ENCODE results near the gene TXNL4B.
"Not testable (repeated sequence)": the region's sequence is repeated elsewhere in the genome, so short reads cannot be mapped to it uniquely, and the experiment has no call there.

DNA sequence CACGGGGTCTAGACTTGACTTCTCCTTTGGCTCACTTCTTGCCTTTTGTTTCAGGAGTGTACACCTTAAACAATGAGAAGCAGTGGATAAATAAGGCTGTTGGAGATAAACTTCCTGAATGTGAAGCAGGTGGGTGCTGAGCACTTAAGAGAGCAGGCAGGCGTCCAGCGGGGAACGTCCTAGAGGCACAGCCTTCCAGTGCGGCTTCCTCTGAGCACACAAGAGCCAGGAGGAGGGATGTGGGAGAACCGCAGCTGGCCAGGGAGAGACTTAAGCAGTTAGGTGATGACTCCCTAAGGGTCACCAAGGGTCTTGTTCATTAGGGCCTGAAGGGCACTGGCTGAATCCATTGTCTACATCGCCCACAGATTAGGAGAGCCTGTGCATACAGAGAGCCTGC lies 34.4 kb downstream of the TXNL4B start:
- TF ChIP-seq, protein P1, sequence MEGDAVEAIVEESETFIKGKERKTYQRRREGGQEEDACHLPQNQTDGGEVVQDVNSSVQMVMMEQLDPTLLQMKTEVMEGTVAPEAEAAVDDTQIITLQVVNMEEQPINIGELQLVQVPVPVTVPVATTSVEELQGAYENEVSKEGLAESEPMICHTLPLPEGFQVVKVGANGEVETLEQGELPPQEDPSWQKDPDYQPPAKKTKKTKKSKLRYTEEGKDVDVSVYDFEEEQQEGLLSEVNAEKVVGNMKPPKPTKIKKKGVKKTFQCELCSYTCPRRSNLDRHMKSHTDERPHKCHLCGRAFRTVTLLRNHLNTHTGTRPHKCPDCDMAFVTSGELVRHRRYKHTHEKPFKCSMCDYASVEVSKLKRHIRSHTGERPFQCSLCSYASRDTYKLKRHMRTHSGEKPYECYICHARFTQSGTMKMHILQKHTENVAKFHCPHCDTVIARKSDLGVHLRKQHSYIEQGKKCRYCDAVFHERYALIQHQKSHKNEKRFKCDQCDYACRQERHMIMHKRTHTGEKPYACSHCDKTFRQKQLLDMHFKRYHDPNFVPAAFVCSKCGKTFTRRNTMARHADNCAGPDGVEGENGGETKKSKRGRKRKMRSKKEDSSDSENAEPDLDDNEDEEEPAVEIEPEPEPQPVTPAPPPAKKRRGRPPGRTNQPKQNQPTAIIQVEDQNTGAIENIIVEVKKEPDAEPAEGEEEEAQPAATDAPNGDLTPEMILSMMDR (IDR thresholded peaks at IDR 0.05; ENCODE audit: low read depth, low read length, missing input control): not testable (repeated sequence)
- TF ChIP-seq RAD21 (IDR thresholded peaks at IDR 0.05); GABPA (IDR thresholded peaks at IDR 0.05 in 1 of 2, conservative IDR thresholded peaks at IDR 0.05 in 1 of 2); EGR1 (IDR thresholded peaks at IDR 0.05; ENCODE audit: low read depth in 2 of 2); YY1 (IDR thresholded peaks at IDR 0.05); SP1 (IDR thresholded peaks at IDR 0.05): not testable (repeated sequence)
- TF ChIP-seq, protein P2, sequence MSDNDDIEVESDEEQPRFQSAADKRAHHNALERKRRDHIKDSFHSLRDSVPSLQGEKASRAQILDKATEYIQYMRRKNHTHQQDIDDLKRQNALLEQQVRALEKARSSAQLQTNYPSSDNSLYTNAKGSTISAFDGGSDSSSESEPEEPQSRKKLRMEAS (IDR thresholded peaks at IDR 0.05): not testable (repeated sequence)
- TF ChIP-seq, protein P3, sequence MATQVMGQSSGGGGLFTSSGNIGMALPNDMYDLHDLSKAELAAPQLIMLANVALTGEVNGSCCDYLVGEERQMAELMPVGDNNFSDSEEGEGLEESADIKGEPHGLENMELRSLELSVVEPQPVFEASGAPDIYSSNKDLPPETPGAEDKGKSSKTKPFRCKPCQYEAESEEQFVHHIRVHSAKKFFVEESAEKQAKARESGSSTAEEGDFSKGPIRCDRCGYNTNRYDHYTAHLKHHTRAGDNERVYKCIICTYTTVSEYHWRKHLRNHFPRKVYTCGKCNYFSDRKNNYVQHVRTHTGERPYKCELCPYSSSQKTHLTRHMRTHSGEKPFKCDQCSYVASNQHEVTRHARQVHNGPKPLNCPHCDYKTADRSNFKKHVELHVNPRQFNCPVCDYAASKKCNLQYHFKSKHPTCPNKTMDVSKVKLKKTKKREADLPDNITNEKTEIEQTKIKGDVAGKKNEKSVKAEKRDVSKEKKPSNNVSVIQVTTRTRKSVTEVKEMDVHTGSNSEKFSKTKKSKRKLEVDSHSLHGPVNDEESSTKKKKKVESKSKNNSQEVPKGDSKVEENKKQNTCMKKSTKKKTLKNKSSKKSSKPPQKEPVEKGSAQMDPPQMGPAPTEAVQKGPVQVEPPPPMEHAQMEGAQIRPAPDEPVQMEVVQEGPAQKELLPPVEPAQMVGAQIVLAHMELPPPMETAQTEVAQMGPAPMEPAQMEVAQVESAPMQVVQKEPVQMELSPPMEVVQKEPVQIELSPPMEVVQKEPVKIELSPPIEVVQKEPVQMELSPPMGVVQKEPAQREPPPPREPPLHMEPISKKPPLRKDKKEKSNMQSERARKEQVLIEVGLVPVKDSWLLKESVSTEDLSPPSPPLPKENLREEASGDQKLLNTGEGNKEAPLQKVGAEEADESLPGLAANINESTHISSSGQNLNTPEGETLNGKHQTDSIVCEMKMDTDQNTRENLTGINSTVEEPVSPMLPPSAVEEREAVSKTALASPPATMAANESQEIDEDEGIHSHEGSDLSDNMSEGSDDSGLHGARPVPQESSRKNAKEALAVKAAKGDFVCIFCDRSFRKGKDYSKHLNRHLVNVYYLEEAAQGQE (IDR thresholded peaks at IDR 0.05): not testable (repeated sequence)
- TF ChIP-seq, protein P4, sequence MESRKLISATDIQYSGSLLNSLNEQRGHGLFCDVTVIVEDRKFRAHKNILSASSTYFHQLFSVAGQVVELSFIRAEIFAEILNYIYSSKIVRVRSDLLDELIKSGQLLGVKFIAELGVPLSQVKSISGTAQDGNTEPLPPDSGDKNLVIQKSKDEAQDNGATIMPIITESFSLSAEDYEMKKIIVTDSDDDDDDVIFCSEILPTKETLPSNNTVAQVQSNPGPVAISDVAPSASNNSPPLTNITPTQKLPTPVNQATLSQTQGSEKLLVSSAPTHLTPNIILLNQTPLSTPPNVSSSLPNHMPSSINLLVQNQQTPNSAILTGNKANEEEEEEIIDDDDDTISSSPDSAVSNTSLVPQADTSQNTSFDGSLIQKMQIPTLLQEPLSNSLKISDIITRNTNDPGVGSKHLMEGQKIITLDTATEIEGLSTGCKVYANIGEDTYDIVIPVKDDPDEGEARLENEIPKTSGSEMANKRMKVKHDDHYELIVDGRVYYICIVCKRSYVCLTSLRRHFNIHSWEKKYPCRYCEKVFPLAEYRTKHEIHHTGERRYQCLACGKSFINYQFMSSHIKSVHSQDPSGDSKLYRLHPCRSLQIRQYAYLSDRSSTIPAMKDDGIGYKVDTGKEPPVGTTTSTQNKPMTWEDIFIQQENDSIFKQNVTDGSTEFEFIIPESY (IDR thresholded peaks at IDR 0.05): not testable (repeated sequence)
- TF ChIP-seq, protein P5, sequence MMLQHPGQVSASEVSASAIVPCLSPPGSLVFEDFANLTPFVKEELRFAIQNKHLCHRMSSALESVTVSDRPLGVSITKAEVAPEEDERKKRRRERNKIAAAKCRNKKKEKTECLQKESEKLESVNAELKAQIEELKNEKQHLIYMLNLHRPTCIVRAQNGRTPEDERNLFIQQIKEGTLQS (IDR thresholded peaks at IDR 0.05): not testable (repeated sequence)
